Smooth muscle cell (in vitro differentiated cells): Measurements from ENCODE around the gene KLF16. TPM values are rescaled to one million over a fixed set of nuclear protein-coding genes. Genes with fewer than 3 reads are reported as not detected.

Experiments
- DNase-seq: peaks from one replicate; lab custom pipeline; 2025; ENCODE audit not compliant: unreplicated experiment; lab: John Stamatoyannopoulos, UW
- H2AFZ ChIP-seq: fragments of 200-600 bp; sonication (generic); 2 replicates; pipeline ENCODE4 v1.6.0; 2016; ENCODE audit warnings: antibody characterized with exemption, low read depth, mild to moderate bottlenecking
- H3F3A ChIP-seq: fragments of 200-600 bp; sonication (generic); 2 replicates; pipeline ENCODE4 v1.6.0; 2017; ENCODE audit warnings: antibody characterized with exemption, low read depth
- H3K27ac ChIP-seq: fragments of 200-600 bp; sonication (generic); 2 replicates; pipeline ENCODE4 v1.5.1; 2016; ENCODE audit warnings: low read depth, mild to moderate bottlenecking
- H3K27me3 ChIP-seq: fragments of 200-600 bp; sonication (generic); 2 replicates; pipeline ENCODE4 v1.6.1; 2016; ENCODE audit warnings: low read depth, mild to moderate bottlenecking
- H3K36me3 ChIP-seq: fragments of 200-600 bp; sonication (generic); 2 replicates; pipeline ENCODE4 v1.5.1; 2016; ENCODE audit warnings: low read depth
- H3K4me1 ChIP-seq: fragments of 200-600 bp; sonication (generic); 2 replicates; pipeline ENCODE4 v1.5.1; 2016; ENCODE audit warnings: low read depth
- H3K4me2 ChIP-seq: fragments of 200-600 bp; sonication (generic); 2 replicates; pipeline ENCODE4 v1.6.0; 2016; ENCODE audit warnings: mild to moderate bottlenecking
- H3K4me3 ChIP-seq: fragments of 200-600 bp; sonication (generic); 2 replicates; pipeline ENCODE4 v1.5.1; 2016; ENCODE audit warnings: mild to moderate bottlenecking
- H3K79me2 ChIP-seq: fragments of 200-600 bp; sonication (generic); 2 replicates; pipeline ENCODE4 v1.6.0; 2016; ENCODE audit warnings: low read depth, mild to moderate bottlenecking
- H3K9ac ChIP-seq: fragments of 200-600 bp; sonication (generic); 2 replicates; pipeline ENCODE4 v1.6.0; 2016; ENCODE audit warnings: low read depth
- H3K9me3 ChIP-seq: fragments of 200-600 bp; sonication (generic); replicated peaks from 2 replicates; pipeline ENCODE4 v1.5.1; 2016; ENCODE audit warnings: low read depth
- H4K20me1 ChIP-seq: fragments of 200-600 bp; sonication (generic); 2 replicates; pipeline ENCODE4 v1.6.0; 2016; ENCODE audit warnings: low read depth
- CTCF ChIP-seq: fragments of 200-600 bp; sonication (generic); IDR thresholded peaks from 2 replicates; pipeline ENCODE4 v1.5.1; 2017; ENCODE audit warnings: borderline replicate concordance, mild to moderate bottlenecking, antibody characterized with exemption; ENCODE audit not compliant: insufficient read depth, poor library complexity, severe bottlenecking
- WGBS: methylation state at CpG from one replicate; pipeline ENCODE4 v1.1.7; 2016; ENCODE audit warnings: low lambda C conversion rate; 5-methylcytosine and 5-hydroxymethylcytosine counted together
- polyA plus RNA-seq: library from polyadenylated mRNA; unstranded; fragments of >200 nt; fragmentation: Nextera tagmentation; extraction: Ambion mirVana; gene quantifications from 2 replicates; pipeline ENCODE4 v1.2.1, GENCODE V29; 2016
- total RNA-seq: library from RNA; depleted of rRNA; stranded (reverse); fragments of >200 nt; gene quantifications from 2 replicates; pipeline ENCODE4 v1.2.3, GENCODE V29; 2014

Gene KLF16
- total and polyA plus RNA-seq, 2 experiments from 2014 or later, result 5.8 to 15.4 TPM

DNA sequence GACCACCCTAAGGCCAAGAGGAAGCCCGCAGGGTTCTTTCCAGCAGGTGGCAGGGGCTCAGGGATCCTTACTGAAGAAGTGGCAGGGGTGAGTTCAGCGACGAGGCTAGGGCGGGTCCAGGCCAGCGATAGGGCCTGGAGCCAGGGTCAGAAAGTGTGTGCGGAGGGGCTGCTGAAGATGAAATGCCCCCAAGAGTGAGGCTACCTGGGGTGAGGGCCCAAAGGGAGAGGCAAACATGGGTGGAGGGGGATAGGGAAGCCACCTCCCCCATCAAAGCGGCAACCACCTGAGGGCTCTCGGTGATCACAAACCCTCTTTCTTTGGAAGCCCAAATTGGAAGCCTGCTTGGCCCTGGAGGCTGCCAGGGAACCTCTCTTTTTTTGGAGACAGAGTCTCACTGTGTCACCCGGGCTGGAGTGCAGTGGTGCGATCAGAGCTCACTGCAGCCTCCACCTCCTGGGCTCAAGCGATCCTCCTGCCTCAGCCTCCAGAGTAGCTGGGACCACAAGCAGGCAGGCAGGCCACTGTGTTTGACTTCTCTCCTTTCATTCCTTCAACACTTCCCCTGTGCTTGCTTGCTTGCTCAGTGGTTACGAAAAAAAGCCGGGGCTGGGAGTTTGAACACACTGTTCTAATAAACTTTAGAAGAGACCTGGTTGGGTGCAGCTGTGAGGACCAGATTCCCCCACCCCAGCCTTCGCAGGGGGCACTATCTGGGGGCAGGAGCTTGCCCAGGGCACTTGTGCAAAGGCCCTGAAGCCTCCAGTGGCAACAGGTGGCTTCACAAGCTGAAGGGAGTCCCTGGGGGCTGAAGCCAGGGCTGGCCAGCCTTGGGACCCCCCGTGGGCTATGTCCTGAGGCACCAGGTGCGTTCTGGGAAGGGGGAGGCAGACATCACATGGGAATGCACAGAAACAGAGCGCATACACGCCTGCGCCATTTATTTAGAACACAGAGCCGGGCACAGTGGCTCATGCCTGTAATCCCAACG lies 49.9 kb downstream of the KLF16 start:
- no peak for TF ChIP-seq CTCF
- H3K36me3 ChIP-seq, result no peaks in the 10 kb centered on the region
- 73% methylated on average over 21 of the region's 21 CpGs for WGBS
- peak overlapping the region; percentile 67 for H3K4me3 ChIP-seq
- no peak overlapping the region for H3K27ac ChIP-seq
- no peaks in the 10 kb centered on the region for H3K27me3 ChIP-seq
- no peaks in the 10 kb centered on the region for H3F3A ChIP-seq
- peak overlapping the region; percentile 85 for H3K4me2 ChIP-seq
- H3K9ac ChIP-seq, result no peak overlapping the region
- peaks cover 7% of the 10 kb centered on the region for H3K4me1 ChIP-seq
- H3K79me2 ChIP-seq, result no peaks in the 10 kb centered on the region
- H3K9me3 ChIP-seq, result no peaks in the 10 kb centered on the region
- no peaks in the 10 kb centered on the region for H4K20me1 ChIP-seq
- no peak for DNase-seq
- H2AFZ ChIP-seq, result no peak overlapping the region

GRCh38 chr19:1812426-1813191 lies 50.8 kb downstream of the KLF16 start:
- TF ChIP-seq CTCF, result peak; percentile 36
- peak overlapping the region; percentile 85 for H3K4me2 ChIP-seq
- H3F3A ChIP-seq, result no peaks in the 10 kb centered on the region
- no peaks in the 10 kb centered on the region for H3K9me3 ChIP-seq
- H3K27me3 ChIP-seq, result no peaks in the 10 kb centered on the region
- peak overlapping the region; percentile 67 for H3K4me3 ChIP-seq
- DNase-seq, result peak; percentile 97
- H3K27ac ChIP-seq, result no peak overlapping the region
- H3K4me1 ChIP-seq, result peaks cover 7% of the 10 kb centered on the region
- under 1% methylated on average over 41 of the region's 47 CpGs for WGBS
- no peak overlapping the region for H3K9ac ChIP-seq
- peak overlapping the region; percentile 85 for H2AFZ ChIP-seq
- no peaks in the 10 kb centered on the region for H3K36me3 ChIP-seq
- H3K79me2 ChIP-seq, result no peaks in the 10 kb centered on the region
- H4K20me1 ChIP-seq, result no peaks in the 10 kb centered on the region

GRCh38 chr19:1811942-1812425 lies 51.4 kb downstream of the KLF16 start, which contains the start of gene ATP8B3:
ATP8B3 (minus strand) TSS chr19:1812276; CDS start chr19:1811736, 540 bp downstream.
- Histone ChIP-seq H3F3A (no peaks in the 10 kb centered on the region), H3K79me2 (no peaks in the 10 kb centered on the region), H3K36me3 (no peaks in the 10 kb centered on the region), H3K4me1 (peaks cover 7% of the 10 kb centered on the region), H3K27me3 (no peaks in the 10 kb centered on the region), H3K9me3 (no peaks in the 10 kb centered on the region), H3K9ac (no peak within 1 kb of the TSS), H4K20me1 (no peaks in the 10 kb centered on the region), H2AFZ (peak within 1 kb of the TSS; percentile 85), H3K4me3 (peak within 1 kb of the TSS; percentile 67), H3K27ac (no peak within 1 kb of the TSS), H3K4me2 (peak within 1 kb of the TSS; percentile 85)
- WGBS, result 11% methylated on average over 21 of the region's 48 CpGs
- no peak for DNase-seq
- peak; percentile 16 for TF ChIP-seq CTCF
